Body of pancreas (tissue), 4 donors: ENCODE measurements around the gene GALNT2. TPM values are rescaled to one million over a fixed set of nuclear protein-coding genes. Genes with fewer than 3 reads are reported as not detected.
A peak's percentile ranks its signal among the peaks of the same experiment; 100 is the strongest.

Experiments used
- ATAC-seq: fragments of 150-250 bp; one replicate; pipeline ENCODE4 v1.9.1; 2016
- DNase-seq, 4 donors: peaks; one replicate each; pipeline ENCODE4 v3.0.0-alpha.2; 2019
- H3K27ac ChIP-seq, 4 donors: fragments of 200-600 bp; sonication (generic); 1 replicate in 3 of 4; 2 replicates in 1 of 4; pipeline versions ENCODE4 v1.5.1 to v1.6.1; 2016 to 2019; ENCODE audit warnings: mild to moderate bottlenecking in 1 of 4, mixed read lengths in 1 of 4, moderate library complexity in 1 of 4
- H3K27me3 ChIP-seq, 2 donors: fragments of 200-600 bp; sonication (generic); one replicate each; pipeline ENCODE4 v1.6.0; 2016; ENCODE audit warnings: mild to moderate bottlenecking in 1 of 2
- H3K36me3 ChIP-seq, 2 donors: fragments of 200-600 bp; sonication (generic); replicated peaks in 1 of 2; 2 replicates each; pipeline ENCODE4 v1.5.1; 2016; ENCODE audit warnings: low read depth in 2 of 2; ENCODE audit not compliant: insufficient read depth in 1 of 2
- H3K4me1 ChIP-seq: fragments of 200-600 bp; sonication (generic); one replicate; pipeline ENCODE4 v1.6.0; 2016
- H3K4me3 ChIP-seq, 2 donors: fragments of 200-600 bp; sonication (generic); 1 replicate in 1 of 2; 2 replicates in 1 of 2; pipeline ENCODE4 v1.5.1; 2016 to 2019
- H3K9me3 ChIP-seq, 3 donors: fragments of 200-600 bp; sonication (generic); 1 replicate in 2 of 3; 2 replicates in 1 of 3; pipeline ENCODE4 v1.5.1; 2016
- CTCF ChIP-seq, 7 experiments: fragments of 450-650 bp in 4 of 7; fragments of 200-600 bp in 3 of 7; sonication (generic) in 3 of 7; IDR thresholded peaks; one replicate each; pipeline ENCODE4 v1.5.1; 2016 to 2019; ENCODE audit warnings: antibody characterized with exemption in 7 of 7
- POLR2A ChIP-seq, 3 donors: fragments of 450-650 bp; IDR thresholded peaks; one replicate each; pipeline ENCODE4 v1.6.1; 2016; ENCODE audit warnings: antibody characterized with exemption in 3 of 3, mild to moderate bottlenecking in 2 of 3
- WGBS, 2 donors: methylation state at CpG; one replicate each; pipeline ENCODE4 v1.1.5; 2017; 5-methylcytosine and 5-hydroxymethylcytosine counted together
- intact Hi-C: fragments of 100-400 bp; cut with DNase I; formaldehyde crosslinking; loops from one replicate; pipeline ENCODE4 v1.15.1; 2023
- total RNA-seq, 2 donors: library from RNA; depleted of rRNA; stranded (reverse); fragments of >200 nt; gene quantifications; one replicate each; pipeline ENCODE4 v1.1.0, GENCODE V29; 2016

GALNT2 gene
- total RNA-seq, 2 donors from 2014 or later: 45.9 to 68.6 TPM

- no peaks in the 10 kb centered on the region for H3K36me3 ChIP-seq
- WGBS, 2 donors: 48 to 55% methylated on average over 5 of the region's 5 CpGs
- DNase-seq: no peak
- peak overlapping the region in 1 of 2 donors; percentile 3 for H3K4me3 ChIP-seq
- no peaks in the 10 kb centered on the region for H3K27me3 ChIP-seq
- no peak for TF ChIP-seq CTCF (IDR thresholded peaks at IDR 0.05)
- no peak for TF ChIP-seq POLR2A (IDR thresholded peaks at IDR 0.05)
- no peak for ATAC-seq
- peaks cover 40% of the 10 kb centered on the region for H3K4me1 ChIP-seq
- no peaks in the 10 kb centered on the region for H3K9me3 ChIP-seq
- intact Hi-C loops: no loop called here
- H3K27ac ChIP-seq: peak overlapping the region; percentile 85 to 90 (median 88)
Observed at GRCh38 chr1:230058626-230059025, 8.4 kb upstream of the GALNT2 start.

GRCh38 chr1:230061801-230062200 lies 5.2 kb upstream of the GALNT2 start:
- peaks cover 26% of the 10 kb centered on the region for H3K4me1 ChIP-seq
- no peak for TF ChIP-seq POLR2A (IDR thresholded peaks at IDR 0.05)
- TF ChIP-seq CTCF (IDR thresholded peaks at IDR 0.05): no peak
- intact Hi-C loops: no loop called here
- H3K9me3 ChIP-seq: no peaks in the 10 kb centered on the region
- ATAC-seq (no peak), DNase-seq (no peak)
- 68 to 83% methylated on average over 4 of the region's 4 CpGs for WGBS, 2 donors
- no peaks in the 10 kb centered on the region for H3K27me3 ChIP-seq
- H3K27ac ChIP-seq: peak overlapping the region in 1 of 4 donors; percentile 9
- no peak overlapping the region for H3K4me3 ChIP-seq
- H3K36me3 ChIP-seq: no peaks in the 10 kb centered on the region

- ATAC-seq (no peak), DNase-seq (no peak)
- no peak overlapping the region for H3K4me3 ChIP-seq
- WGBS, 2 donors: 72 to 84% methylated on average over 4 of the region's 4 CpGs
- H3K36me3 ChIP-seq: no peaks in the 10 kb centered on the region
- H3K27me3 ChIP-seq: no peaks in the 10 kb centered on the region
- H3K27ac ChIP-seq: peak overlapping the region in 1 of 4 donors; percentile 37
- peaks cover 19% of the 10 kb centered on the region for H3K4me1 ChIP-seq
- intact Hi-C loops: no loop called here
- H3K9me3 ChIP-seq: no peaks in the 10 kb centered on the region
- TF ChIP-seq POLR2A (IDR thresholded peaks at IDR 0.05): no peak
- TF ChIP-seq CTCF (IDR thresholded peaks at IDR 0.05): no peak
Observed at GRCh38 chr1:230062521-230062920, 4.5 kb upstream of the GALNT2 start.

- peak overlapping the region in 3 of 4 donors; percentile 33 to 94 (median 37) for H3K27ac ChIP-seq
- TF ChIP-seq POLR2A (IDR thresholded peaks at IDR 0.05): no peak
- TF ChIP-seq CTCF (IDR thresholded peaks at IDR 0.05): no peak
- H3K9me3 ChIP-seq: no peaks in the 10 kb centered on the region
- H3K4me3 ChIP-seq: no peak overlapping the region
- DNase-seq (no peak), ATAC-seq (no peak)
- intact Hi-C loops: no loop called here
- WGBS, 2 donors: 83 to 87% methylated on average over 6 of the region's 6 CpGs
- H3K36me3 ChIP-seq: no peaks in the 10 kb centered on the region
- H3K4me1 ChIP-seq: peaks cover 27% of the 10 kb centered on the region
- H3K27me3 ChIP-seq: no peaks in the 10 kb centered on the region
Observed at GRCh38 chr1:230064283-230064682, 2.8 kb upstream of the GALNT2 start.

GRCh38 chr1:230065161-230065560 lies 1.9 kb upstream of the GALNT2 start:
- Histone ChIP-seq H3K36me3 (no peaks in the 10 kb centered on the region), H3K27me3 (no peaks in the 10 kb centered on the region), H3K9me3 (no peaks in the 10 kb centered on the region), H3K4me3 (no peak overlapping the region), H3K4me1 (peaks cover 31% of the 10 kb centered on the region), H3K27ac (peak overlapping the region in 3 of 4 donors; percentile 92 to 94 (median 93))
- WGBS, 2 donors: 34 to 69% methylated on average over 2 of the region's 2 CpGs
- TF ChIP-seq POLR2A (IDR thresholded peaks at IDR 0.05) (no peak), CTCF (IDR thresholded peaks at IDR 0.05) (no peak)
- no peak for DNase-seq
- ATAC-seq: no peak
- intact Hi-C loops: no loop called here
